GM19239 (cell line): ENCODE results near the gene RHBDD2.
"Not testable (repeated sequence)": the region's sequence is repeated elsewhere in the genome, so short reads cannot be mapped to it uniquely, and the experiment has no call there.

Experiments used
- DNase-seq: peaks from one replicate; pipeline ENCODE4 v3.0.0; 2011; ENCODE audit warnings: low spot score; ENCODE audit not compliant: insufficient read length
- FAIRE-seq: peaks from 2 replicates; lab custom pipeline; 2011; peaks lifted over from hg19 to GRCh38; lab: Jason Lieb, UNC

Gene RHBDD2

DNA sequence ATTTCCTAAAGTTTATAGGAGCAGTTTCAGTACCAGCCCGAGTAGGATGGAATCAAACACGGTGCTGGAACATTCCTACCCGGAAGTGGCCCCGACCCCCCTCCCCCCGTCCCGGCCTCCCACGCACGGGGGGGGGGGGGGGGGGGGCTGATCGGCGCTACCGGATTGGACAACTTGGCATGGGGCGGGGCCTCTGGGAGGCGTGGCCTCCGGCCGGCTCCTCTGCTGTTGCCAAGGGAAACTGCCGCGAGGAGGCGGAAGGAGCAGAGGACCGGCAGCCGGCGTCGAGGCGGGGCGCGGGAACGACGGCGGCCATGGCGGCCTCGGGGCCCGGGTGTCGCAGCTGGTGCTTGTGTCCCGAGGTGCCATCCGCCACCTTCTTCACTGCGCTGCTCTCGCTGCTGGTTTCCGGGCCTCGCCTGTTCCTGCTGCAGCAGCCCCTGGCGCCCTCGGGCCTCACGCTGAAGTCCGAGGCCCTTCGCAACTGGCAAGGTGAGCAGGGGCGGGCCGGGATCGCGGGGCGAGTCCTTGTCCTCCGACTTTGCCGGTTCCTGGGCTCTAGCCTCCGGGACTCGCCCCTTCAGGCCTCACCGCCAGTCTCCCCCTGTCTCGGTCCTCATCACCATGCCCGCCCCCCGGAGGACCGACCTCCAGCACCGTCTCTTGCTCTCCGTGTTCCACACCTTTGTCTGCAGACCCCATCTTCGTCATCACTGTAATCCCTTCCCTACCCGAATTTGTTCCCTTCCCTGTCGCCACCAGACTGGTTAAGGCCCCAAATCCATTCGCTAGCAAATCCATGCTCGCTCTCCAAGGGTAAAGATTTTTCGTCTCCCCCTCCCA, at the start of gene RHBDD2:
Gene RHBDD2 (plus strand): TSS at position 266 of the 843 bp plus-strand sequence. CDS start 49 bp downstream, at position 315.
- FAIRE-seq (peak; percentile 87), DNase-seq (peak; percentile 100)

DNA sequence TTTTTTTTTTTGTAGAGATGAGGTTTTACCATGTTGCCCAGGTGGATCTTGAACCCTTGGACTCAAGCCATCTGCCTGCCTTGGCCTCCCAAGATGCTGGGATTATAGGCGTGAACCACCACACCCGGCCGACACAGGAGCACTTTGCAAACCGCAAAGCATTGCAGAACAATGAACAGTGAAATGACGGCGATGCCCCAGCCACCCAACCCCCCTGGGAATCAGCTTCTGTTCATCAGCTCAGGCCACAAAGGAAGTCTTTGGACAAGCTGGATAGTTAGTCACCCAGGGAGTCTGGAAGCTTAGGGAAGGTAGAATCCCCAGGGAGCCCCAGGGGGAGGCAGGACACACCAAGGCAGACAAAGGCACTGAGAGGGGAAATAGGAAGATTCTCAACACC, 49.2 kb upstream of the RHBDD2 start:
- not testable (repeated sequence) for DNase-seq, FAIRE-seq

DNA sequence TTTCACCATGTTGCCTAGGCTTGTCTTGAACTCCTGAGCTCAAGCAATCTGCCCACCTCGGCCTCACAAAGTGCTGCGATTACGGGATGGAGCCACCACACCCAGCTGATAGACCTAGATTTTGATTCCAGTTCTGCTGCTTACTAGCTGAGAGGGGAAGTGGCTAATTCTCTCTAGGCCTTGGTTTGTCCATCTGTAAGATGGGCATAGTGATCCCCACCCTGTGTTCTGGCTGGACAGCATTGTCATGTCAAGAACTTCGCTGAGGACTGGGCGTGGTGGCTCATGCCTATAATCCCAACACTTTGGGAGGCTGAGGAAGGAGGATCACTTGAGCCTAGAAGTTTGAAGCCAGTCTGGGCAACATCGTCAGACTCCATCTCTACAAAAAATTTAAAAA, 47.9 kb upstream of the RHBDD2 start:
- FAIRE-seq: no peak
- no peak for DNase-seq

DNA sequence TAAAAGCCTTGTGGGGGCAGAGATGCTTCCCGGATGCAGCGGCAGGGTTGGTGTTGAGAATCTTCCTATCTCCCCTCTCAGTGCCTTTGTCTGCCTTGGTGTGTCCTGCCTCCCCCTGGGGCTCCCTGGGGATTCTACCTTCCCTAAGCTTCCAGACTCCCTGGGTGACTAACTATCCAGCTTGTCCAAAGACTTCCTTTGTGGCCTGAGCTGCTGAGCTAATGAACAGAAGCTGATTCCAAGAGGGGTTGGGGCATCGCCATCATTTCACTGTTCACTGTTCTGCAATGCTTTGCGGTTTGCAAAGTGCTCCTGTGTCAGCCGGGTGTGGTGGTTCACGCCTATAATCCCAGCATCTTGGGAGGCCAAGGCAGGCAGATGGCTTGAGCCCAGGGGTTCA, 45.2 kb upstream of the RHBDD2 start:
- not testable (repeated sequence) for DNase-seq, FAIRE-seq

DNA sequence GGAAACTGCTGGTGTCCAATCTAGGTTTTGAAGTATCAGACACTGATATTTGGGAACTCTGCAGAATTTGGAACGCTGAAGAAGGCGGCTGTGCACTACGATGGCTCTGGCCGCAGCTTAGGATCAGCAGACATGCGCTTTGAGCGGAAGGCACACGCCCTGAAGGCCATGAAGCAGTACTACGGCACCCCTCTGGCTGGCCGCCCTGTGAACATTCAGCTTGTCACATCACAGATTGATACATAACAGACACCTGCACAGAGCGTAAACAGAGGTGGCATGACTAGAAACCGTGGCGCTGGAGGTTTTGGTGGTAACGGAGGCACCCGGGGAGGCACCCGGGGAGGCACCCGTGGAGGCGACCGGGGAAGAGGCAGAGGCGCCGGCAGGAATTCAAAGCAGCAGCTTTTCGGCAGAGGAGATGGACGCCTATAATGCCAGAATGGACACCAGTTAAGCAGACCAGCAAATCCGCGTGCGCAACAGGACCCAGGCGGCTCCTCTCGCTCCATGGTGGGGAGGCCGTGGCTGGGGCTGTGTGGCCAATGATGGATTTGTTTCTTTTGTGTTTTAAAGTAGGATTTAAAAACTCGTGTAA, 43.0 kb upstream of the RHBDD2 start:
- FAIRE-seq: no peak

DNA sequence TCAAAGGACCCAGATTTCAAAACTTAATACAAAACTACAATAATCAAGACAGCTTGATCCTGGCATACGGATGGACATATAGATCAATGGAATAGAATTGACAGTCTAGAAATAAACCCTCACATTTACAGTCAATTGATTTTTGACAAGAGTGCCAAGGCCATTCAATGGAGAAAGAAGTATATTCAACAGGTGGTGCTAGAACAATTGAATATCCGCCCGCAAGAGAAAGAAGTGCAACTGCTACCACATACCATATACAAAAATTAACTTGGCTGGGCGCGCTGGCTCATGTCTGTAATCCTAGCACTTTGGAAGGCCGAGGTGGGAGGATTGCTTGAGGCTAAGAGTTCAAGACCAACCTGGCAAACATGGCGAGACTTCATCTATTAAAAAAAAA, 42.0 kb upstream of the RHBDD2 start:
- FAIRE-seq (no peak), DNase-seq (no peak)

More for the DNA sequence above, 43.0 kb upstream of the RHBDD2 start:
- DNase-seq: no peak

DNA sequence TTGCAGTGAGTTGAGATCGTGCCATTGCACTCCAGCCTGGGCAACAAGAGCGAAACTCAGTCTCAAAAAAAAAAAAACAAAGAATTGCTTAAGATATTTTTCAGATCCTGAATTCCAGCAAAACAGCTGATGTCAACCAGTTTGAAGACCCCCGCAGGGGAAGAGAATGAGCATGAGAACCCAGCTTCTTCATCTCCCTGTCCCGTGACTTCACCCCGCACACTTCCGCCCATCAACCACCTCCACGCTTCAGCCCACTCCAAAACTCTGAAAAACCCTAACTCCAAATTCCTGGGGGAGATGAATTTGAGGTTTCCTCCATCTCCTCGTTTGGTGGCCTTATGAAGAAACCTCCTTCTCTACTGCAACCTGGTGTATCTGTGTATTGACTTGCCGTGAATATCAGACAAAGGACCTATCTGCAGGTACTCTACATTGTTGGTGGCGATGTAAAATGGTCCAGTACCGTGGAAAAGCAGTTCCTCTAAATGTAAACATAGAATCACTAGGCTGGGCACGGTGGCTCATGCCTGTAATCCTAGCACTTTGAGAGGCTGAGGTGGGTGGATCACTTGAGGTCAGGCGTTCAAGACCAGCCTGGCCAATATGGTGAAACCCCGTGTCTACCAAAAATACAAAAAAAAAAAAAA, 40.4 kb upstream of the RHBDD2 start:
- FAIRE-seq, DNase-seq: not testable (repeated sequence)

DNA sequence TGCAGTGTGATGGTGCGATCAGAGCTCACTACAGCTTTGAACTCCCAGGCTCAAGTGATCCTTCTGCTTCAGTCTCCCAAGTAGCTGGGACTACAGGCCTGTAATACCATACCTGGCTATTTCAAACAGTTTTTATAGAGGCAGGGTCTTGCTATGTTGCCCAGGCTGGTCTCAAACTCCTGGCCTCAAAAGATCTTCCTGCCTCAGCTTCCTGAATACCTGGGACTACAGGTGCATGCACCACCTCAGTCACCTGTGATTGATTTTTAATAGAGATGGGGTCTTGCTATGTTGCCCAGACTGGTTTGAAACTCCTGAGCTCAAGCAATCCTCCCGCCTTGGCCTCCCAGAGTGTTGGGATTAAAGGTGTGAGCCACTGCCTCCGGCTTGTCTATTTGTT, 38.8 kb upstream of the RHBDD2 start:
- DNase-seq (no peak), FAIRE-seq (no peak)

DNA sequence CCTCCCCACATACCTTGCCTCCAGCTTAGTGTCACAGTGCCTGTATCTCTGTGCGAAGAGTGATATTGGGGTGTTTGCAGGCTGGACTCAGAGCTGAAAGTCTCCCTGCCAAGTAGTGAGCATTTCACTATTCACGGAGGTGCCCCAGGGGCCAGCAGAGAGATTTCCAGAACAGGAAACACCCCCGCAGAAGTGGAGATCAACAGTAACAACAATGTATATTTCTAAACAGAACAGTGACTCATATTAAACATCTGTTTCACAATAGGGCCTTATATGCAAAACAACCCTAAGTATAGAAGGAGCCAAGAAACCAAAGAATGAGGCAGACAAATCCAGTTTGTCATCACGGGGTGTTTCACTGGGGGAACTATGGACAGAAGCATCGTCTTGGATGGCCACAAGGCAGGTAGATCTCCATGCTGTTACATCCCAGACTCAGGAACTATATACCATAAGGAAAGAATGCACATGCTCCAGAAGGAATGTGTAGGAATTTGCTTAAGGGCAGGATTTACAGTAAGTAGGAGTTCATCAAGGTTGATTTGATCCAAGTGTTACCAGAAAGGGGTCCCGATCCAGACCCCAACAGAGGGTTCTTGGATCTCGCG, 35.9 kb upstream of the RHBDD2 start:
- DNase-seq (peak; percentile 25), FAIRE-seq (peak; percentile 44)

DNA sequence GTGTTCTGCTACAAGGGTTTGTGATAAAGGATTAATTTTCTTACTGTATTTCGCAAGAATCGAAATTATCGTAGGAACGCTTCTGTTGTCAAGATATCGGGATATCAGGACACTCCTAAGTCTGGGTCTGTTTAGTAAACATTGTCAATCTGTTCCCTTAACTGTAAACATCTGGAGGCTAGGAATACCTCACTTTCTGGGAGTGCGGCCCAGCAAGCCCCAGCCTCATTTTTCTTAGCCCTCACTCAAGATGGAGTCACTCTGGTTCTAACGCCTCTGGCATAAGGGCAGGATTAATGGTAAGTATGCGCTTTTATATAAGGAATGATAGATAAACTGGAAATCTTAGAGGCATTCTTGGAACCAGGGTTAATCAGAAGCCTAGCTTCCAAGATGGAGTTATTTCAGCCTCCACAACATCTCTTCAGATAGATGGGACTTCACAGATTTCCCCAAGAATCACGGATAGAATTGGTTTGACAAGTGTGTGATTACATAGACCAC, 35.2 kb upstream of the RHBDD2 start:
- DNase-seq (no peak), FAIRE-seq (no peak)

DNA sequence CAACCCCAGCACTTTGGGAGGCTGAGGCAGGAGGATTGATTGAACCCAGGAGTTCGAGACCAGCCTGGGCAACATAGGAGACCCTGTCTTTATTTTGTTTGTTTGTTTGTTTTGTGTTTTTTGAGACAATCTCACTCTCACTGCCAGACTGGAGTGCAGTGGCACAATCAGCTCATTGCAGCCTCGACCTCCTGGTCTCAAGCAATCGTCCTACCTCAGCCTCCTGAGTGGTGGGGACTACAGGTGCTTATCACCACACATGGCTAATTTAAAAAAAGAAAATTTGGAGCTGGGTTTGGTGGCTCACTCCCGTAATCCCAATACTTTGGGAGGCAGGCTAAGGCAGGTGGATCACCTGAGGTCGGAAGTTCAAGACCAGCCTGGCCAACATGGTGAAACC, 34.7 kb upstream of the RHBDD2 start:
- DNase-seq (no peak), FAIRE-seq (no peak)

DNA sequence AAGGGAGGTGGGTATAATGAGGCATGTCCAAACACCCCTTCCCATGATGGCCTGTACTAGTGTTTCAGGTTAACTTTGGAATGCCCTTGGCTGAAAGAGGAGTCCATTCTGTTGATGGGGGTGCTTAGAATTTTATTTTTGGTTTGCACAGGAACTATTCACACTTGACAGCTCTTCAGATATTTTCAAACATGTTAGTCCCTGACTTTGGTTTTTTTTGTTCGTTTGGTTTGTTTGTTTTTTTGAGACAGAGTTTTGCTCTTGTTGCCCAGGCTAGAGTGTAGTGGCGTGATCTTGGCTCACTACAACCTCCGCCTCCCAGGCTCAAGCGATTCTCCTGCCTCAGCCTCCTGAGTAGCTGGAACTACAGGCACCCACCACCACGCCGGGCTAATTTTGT, 33.7 kb upstream of the RHBDD2 start:
- FAIRE-seq, DNase-seq: not testable (repeated sequence)

DNA sequence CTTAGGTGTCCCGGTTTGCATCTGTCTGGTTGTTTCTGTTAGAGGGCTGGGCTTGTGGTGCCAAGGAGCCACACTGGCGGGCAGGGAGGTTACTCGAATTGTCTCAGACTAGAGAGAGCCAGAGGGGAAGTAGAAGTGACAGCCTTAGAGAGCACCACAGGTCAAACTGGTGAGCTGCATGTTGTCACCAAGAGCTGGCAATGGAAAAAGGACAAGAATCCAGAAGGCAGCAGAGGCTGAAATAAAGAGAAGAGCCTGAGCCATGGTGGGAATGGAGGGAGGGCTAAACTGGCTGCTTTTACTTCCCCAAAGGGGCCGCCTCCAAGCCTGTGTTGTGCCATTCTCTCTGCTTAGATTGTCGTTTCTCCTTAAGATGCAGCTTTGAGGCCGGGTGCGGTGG, 31.1 kb upstream of the RHBDD2 start:
- FAIRE-seq (no peak), DNase-seq (no peak)

DNA sequence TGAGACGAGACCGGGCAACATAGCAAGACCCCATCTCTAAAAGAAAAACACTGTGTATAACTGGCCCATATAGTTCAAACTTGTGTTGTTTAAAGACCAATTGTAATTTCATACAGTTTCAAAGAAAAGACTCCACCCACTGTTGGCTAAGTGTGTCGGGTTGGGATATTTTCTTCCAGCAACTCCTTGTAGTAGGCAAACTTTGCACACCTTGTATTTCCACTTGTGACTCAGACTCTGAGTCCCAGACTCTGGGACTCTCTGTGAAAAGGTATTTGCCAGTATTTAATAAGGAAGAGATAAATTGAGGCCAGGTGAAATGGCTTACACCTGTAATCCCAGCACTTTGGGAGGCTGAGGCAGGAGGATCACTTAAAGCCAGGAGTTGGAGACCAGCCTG, 29.3 kb upstream of the RHBDD2 start:
- DNase-seq: no peak
- no peak for FAIRE-seq

DNA sequence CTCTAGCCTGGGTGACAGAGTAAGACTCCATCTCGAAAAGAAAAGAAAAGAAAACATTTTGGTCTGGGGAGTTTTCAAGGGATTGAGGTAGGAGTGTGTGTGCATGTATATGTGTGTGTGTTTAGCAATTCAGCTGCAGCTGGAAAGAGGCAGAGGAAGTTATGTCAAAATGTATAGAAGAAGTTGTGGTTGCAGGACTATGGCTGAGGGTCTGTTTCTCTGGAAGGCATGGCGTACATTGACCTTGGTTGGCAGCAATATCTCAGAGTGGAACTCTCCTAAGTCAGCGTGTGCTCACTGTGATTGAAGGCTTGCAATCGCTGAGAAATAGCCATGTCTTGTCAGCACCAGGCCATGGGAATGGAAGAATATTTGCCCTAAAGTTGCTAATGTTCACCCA, 28.6 kb upstream of the RHBDD2 start:
- DNase-seq (no peak), FAIRE-seq (no peak)

DNA sequence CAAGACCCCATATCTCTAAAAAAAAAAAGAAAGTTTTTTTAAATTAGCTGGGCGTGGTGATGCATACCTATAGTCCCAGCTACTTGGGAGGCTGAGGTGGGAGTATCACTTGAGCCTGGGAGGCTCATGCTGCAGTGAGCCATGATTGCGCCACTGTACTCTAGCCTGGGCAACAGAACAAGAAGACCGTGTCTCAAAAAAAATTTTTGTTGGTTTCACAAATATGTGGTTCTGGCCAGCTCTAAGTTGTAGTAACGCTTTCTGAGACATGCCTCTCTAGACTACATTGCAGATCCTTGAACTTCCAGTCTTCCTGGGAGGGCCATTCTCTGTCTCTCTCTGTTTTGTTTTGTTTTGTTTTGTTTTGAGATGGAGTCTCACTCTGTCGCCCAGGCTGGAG, 24.6 kb upstream of the RHBDD2 start:
- FAIRE-seq (no peak), DNase-seq (no peak)

DNA sequence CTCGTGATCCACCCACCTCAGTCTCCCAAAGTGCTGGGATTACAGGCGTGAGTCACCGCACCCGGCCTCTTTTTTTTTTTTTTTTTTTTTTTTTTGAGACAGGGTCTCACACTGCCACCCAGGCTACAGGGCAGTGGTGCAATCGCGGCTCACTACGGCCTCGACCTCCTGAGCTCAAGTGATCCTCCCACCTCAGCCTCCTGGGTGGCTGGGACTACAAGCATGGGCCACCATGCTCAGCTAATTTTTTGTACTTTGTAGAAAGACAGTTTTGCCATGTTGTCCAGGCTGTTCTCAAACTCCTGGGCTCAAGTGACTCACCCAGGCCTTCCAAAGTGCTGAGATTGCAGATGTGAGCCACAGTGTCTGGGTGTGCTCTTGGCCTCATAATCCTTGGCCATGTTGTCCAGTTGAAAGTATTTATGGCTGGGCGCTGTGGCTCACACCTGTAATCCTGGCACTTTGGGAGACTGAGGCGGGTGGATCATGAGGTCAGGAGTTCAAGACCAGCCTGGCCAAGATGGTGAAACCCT, 24.0 kb upstream of the RHBDD2 start:
- FAIRE-seq, DNase-seq: not testable (repeated sequence)

DNA sequence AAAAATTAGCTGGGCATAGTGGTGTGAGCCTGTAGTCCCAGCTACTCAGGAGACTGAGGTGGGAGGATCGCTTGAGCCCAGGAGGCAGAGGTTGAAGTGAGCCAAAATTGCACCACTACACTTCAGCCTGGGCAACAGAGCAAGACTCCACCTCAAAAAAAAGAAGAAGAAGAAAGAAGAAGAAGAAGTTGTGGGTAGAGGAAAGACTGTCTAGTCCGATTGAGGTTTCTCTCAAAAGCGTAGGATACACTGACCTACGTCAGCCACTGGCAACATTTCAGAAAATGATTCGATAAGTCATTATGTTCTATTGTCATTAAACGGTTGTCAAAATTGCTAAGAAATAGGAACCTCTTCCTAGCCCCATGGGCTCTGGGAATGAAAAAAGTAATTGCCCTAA, 22.3 kb upstream of the RHBDD2 start:
- no peak for FAIRE-seq

DNA sequence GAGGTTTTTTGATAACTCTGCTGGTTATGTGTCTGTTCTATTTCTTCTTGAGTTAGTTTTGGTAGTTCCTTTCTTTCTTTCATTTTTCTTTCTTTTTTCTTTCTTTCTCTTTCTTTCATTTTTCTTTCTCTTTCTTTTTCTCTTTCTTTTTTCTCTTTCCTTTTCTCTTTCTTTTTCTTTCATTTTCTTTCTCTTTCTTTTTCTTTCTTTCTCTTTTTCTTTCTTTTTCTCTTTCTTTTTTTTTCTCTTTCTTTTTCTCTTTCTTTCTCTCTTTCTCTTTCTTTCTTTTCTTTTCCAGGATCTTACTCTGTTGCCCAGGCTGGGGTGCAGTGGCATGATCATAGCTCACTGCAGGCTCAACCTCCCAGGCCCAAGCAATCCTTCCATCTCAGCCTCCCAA, 20.4 kb upstream of the RHBDD2 start:
- FAIRE-seq (peak; percentile 21), DNase-seq (no peak)

More for the DNA sequence above, 22.3 kb upstream of the RHBDD2 start:
- DNase-seq: no peak

DNA sequence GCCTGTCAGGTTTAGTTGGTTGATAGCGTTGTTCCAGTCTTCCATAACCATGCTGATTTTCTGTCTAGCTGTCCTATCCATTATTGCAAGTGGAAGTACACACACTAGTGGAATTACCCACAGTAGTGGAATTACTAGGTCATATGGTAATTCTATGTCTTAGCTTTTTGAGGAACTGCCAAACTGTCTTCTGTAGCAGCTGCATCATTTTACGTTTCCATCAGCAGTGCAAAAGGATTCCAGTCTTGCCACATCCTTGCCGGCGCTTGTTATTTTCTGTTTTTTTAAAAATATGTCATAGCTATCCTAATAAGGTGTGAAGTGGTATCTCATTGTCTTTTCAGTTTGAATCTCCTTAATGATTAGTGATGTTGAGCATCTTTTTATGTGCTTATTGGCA, 17.2 kb upstream of the RHBDD2 start:
- FAIRE-seq (no peak), DNase-seq (no peak)
